HCT116 (cell line): ENCODE data around the gene PEAK1. TPM values are rescaled to one million over a fixed set of nuclear protein-coding genes. Genes with fewer than 3 reads are reported as not detected.

ENCODE experiments used
- ATAC-seq: fragments of 200-7000 bp; cut with Tn5 transposase; 2 replicates; pipeline ENCODE4 v1.9.1; 2020; ENCODE audit warnings: mild to moderate bottlenecking, moderate library complexity
- BruUV-seq: library from RNA; stranded (reverse); fragments of 400-500 nt; replicated peaks from 2 replicates; lab custom pipeline; 2021; lab: Mats Ljungman, UMichigan
- CTCF ChIA-PET: fragments of 300-600 bp; sonication (Branson Sonifier 250); formaldehyde crosslinking; loops from one replicate; lab custom pipeline; 2021; ENCODE audit warnings: antibody characterized with exemption; lab: Charles Lee
- POLR2A ChIA-PET: fragments of 300-600, 350-600 bp; sonication (Branson Sonifier 250); formaldehyde crosslinking; loops from one replicate; lab custom pipeline; 2021; ENCODE audit warnings: antibody characterized with exemption; lab: Charles Lee
- RAD21 ChIA-PET, 2 experiments: fragments of 300-600 bp; sonication (Branson Sonifier 250); formaldehyde crosslinking; loops; one replicate each; lab custom pipeline; 2023; ENCODE audit warnings: low total read pairs in 2 of 2; ENCODE audit not compliant: uncharacterized antibody in 2 of 2, unreplicated experiment in 2 of 2, low non-redundant PET in 1 of 2; lab: Charles Lee
- DNase-seq: peaks from one replicate; pipeline ENCODE4 v3.0.0-alpha.2; 2010; ENCODE audit warnings: low read depth, low spot score
- H2AFZ ChIP-seq: fragments of 200-600 bp; shearing (Covaris generic), sonication (generic); 2 replicates; pipeline ENCODE4 v1.6.1; 2017; ENCODE audit warnings: low read depth, mixed run types, mixed read lengths, antibody characterized with exemption, low read length; ENCODE audit not compliant: poor library complexity, severe bottlenecking
- H3K27ac ChIP-seq: 2 replicates; pipeline ENCODE4 v1.5.1; 2012; ENCODE audit warnings: low read depth, low read length
- H3K27me3 ChIP-seq: fragments of 200-600 bp; sonication (generic); 2 replicates; pipeline ENCODE4 v1.6.1; 2016; ENCODE audit warnings: mixed run types, low read length, mixed read lengths; ENCODE audit not compliant: insufficient read depth
- H3K36me3 ChIP-seq, 2 experiments: fragments of 200-500 bp in 1 of 2; fragments of 200-600 bp in 1 of 2; sonication (Bioruptor generic) in 1 of 2; sonication (generic) in 1 of 2; 2 replicates each; pipeline versions ENCODE4 v1.5.1 to v1.6.1; 2014 to 2016; ENCODE audit warnings: low read length in 2 of 2, inconsistent platforms in 1 of 2, mixed read lengths in 1 of 2, mixed run types in 1 of 2; ENCODE audit not compliant: insufficient read depth in 2 of 2, control insufficient read depth in 1 of 2
- H3K4me1 ChIP-seq, 2 experiments: fragments of 200-600 bp in 1 of 2; sonication (generic) in 1 of 2; 2 replicates each; pipeline versions ENCODE4 v1.5.1 to v1.6.1; 2012 to 2017; ENCODE audit warnings: low read length in 2 of 2, inconsistent platforms in 1 of 2, mild to moderate bottlenecking in 1 of 2, mixed read lengths in 1 of 2, mixed run types in 1 of 2, moderate library complexity in 1 of 2; ENCODE audit not compliant: insufficient read depth in 2 of 2, control insufficient read depth in 1 of 2
- H3K4me2 ChIP-seq: fragments of 200-600 bp; sonication (generic); 2 replicates; pipeline ENCODE4 v1.6.1; 2017; ENCODE audit warnings: mixed run types, low read length, mixed read lengths
- H3K4me3 ChIP-seq, 2 experiments: fragments of 200-600 bp in 1 of 2; sonication (generic) in 1 of 2; replicated peaks in 1 of 2; 2 replicates each; pipeline ENCODE4 v1.5.1; 2011 to 2016; ENCODE audit warnings: low read length in 2 of 2, control low read depth in 1 of 2, low read depth in 1 of 2, mild to moderate bottlenecking in 1 of 2, mixed read lengths in 1 of 2, mixed run types in 1 of 2
- H3K79me2 ChIP-seq: fragments of 200-600 bp; sonication (generic); 2 replicates; pipeline ENCODE4 v1.6.1; 2017; ENCODE audit warnings: mild to moderate bottlenecking, mixed run types, low read length, moderate library complexity, mixed read lengths; ENCODE audit not compliant: insufficient read depth
- H3K9ac ChIP-seq: fragments of 200-600 bp; sonication (generic); 2 replicates; pipeline ENCODE4 v1.6.1; 2016; ENCODE audit warnings: low read length, mixed read lengths
- H3K9me2 ChIP-seq: fragments of 200-600 bp; sonication (generic), shearing (Covaris generic); 2 replicates; pipeline ENCODE4 v1.6.1; 2017; ENCODE audit warnings: mixed run types, mild to moderate bottlenecking, moderate library complexity; ENCODE audit not compliant: insufficient read depth
- H3K9me3 ChIP-seq, 2 experiments: fragments of 200-500 bp in 1 of 2; fragments of 200-600 bp in 1 of 2; sonication (Bioruptor generic) in 1 of 2; sonication (generic) in 1 of 2; 2 replicates each; pipeline ENCODE4 v1.6.1; 2014 to 2017; ENCODE audit warnings: low read length in 2 of 2, mixed read lengths in 2 of 2, inconsistent platforms in 1 of 2, low read depth in 1 of 2, mild to moderate bottlenecking in 1 of 2, mixed run types in 1 of 2, moderate library complexity in 1 of 2; ENCODE audit not compliant: control insufficient read depth in 1 of 2, insufficient read depth in 1 of 2
- H4K20me1 ChIP-seq: fragments of 200-600 bp; sonication (generic), shearing (Covaris generic); 2 replicates; pipeline ENCODE4 v1.6.1; 2017; ENCODE audit warnings: mixed run types, mild to moderate bottlenecking, moderate library complexity; ENCODE audit not compliant: insufficient read depth
- CEBPB ChIP-seq: IDR thresholded peaks from 2 replicates; pipeline ENCODE4 v1.6.1; 2012; ENCODE audit warnings: low read depth
- ELF1 ChIP-seq: IDR thresholded peaks from 2 replicates; pipeline ENCODE4 v1.6.1; 2012; ENCODE audit warnings: low read depth, borderline replicate concordance
- EZH2 ChIP-seq: fragments of 200-600 bp; sonication (generic); IDR thresholded peaks from 2 replicates; pipeline ENCODE4 v1.6.1; 2017; ENCODE audit warnings: antibody characterized with exemption, mixed run types
- EZH2phosphoT487 ChIP-seq: fragments of 200-600 bp; IDR thresholded peaks from 2 replicates; pipeline ENCODE4 v1.6.1; 2018; ENCODE audit warnings: antibody characterized with exemption, borderline replicate concordance
- SIN3A ChIP-seq: IDR thresholded peaks from 2 replicates; pipeline ENCODE4 v1.6.1; 2012; ENCODE audit warnings: low read depth
- SP1 ChIP-seq: IDR thresholded peaks from 2 replicates; pipeline ENCODE4 v1.6.1; 2012; ENCODE audit warnings: low read depth
- SRF ChIP-seq: IDR thresholded peaks from 2 replicates; pipeline ENCODE4 v1.6.1; 2012; ENCODE audit warnings: low read depth
- TCF7L2 ChIP-seq: IDR thresholded peaks from 2 replicates; pipeline ENCODE4 v1.7.0; 2011; ENCODE audit warnings: borderline replicate concordance, inconsistent platforms; ENCODE audit not compliant: insufficient read depth, insufficient read length; ENCODE audit errors: extremely low read depth
- YY1 ChIP-seq: IDR thresholded peaks from 2 replicates; pipeline ENCODE4 v1.6.1; 2011; ENCODE audit warnings: low read length, low read depth, moderate library complexity, mild to moderate bottlenecking; ENCODE audit not compliant: insufficient replicate concordance; ENCODE audit errors: extremely low read depth
- intact Hi-C: fragments of 100-400 bp; cut with micrococcal nuclease; formaldehyde crosslinking; loops from 2 replicates; pipeline ENCODE4 v1.10.0; 2022
- total RNA-seq: library from RNA; stranded (reverse); gene quantifications from one replicate; pipeline ENCODE4 v1.2.1, GENCODE V29; 2021; ENCODE audit not compliant: unreplicated experiment
- TF ChIP-seq, protein P1 (sequence below): IDR thresholded peaks from 2 replicates; pipeline ENCODE4 v1.6.1; 2012

The PEAK1 gene
- total RNA-seq, 1 experiment from 2014 or later: 23.4 TPM

DNA sequence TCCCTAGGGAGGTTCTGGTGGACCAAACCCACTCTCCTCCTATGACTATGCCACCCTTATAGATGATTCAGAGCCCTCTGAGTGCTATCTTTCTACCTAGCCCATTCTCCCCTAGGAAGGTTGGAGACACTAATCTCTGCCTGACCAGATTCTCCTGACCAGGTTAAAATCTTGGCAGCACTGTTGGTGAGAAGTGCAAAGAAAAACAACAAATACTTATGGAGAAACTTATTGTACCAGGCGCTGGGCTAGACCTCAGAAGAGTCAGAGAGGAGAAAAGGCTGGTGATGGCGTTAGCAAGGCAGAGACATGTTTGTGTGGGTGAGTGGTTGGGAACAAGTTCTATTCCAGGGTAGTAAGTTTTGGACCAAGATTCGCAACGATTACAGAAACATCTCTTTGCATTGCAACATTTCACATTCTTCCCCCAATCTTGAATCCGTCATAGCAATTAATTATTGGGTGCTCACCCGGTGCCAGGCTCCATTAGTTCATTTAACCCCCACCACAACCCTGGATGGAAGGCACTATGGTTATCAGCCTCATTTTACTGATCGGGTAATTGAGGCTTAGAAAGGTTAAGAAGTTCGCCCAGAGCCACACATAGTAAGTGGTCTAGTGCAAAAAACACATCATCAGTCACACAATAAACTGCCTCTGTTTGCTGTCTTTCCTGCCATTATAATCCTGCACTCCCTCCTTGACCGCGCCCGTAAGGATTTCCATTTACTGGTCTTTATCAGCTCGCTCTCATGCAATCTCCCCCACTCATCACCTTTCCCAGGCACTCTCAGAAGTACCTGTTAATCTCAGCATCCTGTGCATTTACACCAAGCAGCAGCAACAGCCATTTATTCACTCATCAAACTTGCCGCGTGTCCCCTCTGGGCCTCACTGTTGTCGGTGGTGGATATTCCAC, 348.3 kb downstream of the PEAK1 start:
- no TSS peak for BruUV-seq
- peak overlapping the region; percentile 72 for H3K4me2 ChIP-seq
- ChIA-PET CTCF (interaction anchor here (1.0 kb wide), 1 partner anchor 472 kb away, joined by 6 read pairs; no protein-coding TSS in a partner anchor), POLR2A (interaction anchor here (0.6 to 1.0 kb wide), 2 partner anchors 11 to 22 kb away, joined by 3 to 4 read pairs; no protein-coding TSS in a partner anchor), RAD21 (no interaction called here)
- ATAC-seq (no peak), DNase-seq (no peak)
- peaks cover 39% of the 10 kb centered on the region for H3K79me2 ChIP-seq
- no peaks in the 10 kb centered on the region; the same call in 1 of the 2 replicates for H4K20me1 ChIP-seq
- H3K9me2 ChIP-seq: no peaks in the 10 kb centered on the region
- H2AFZ ChIP-seq: peak overlapping the region; percentile 96
- H3K9ac ChIP-seq: peak overlapping the region; percentile 90
- peak overlapping the region; percentile 71 to 80 for H3K4me3 ChIP-seq
- H3K27ac ChIP-seq: peak overlapping the region; percentile 80; the same call in 1 of the 2 replicates
- no peaks in the 10 kb centered on the region for H3K36me3 ChIP-seq
- H3K4me1 ChIP-seq: peaks cover 4 to 15% of the 10 kb centered on the region in 2 experiments; a peak in 3 of 4 replicates
- H3K27me3 ChIP-seq: no peaks in the 10 kb centered on the region
- no peaks in the 10 kb centered on the region for H3K9me3 ChIP-seq
- intact Hi-C loops: no loop called here
- TF ChIP-seq CEBPB (no peak), SIN3A (no peak), SP1 (no peak), YY1 (no peak), SRF (no peak), EZH2 (no peak), ELF1 (no peak), EZH2phosphoT487 (no peak), TCF7L2 (no peak)
- TF ChIP-seq, protein P1, sequence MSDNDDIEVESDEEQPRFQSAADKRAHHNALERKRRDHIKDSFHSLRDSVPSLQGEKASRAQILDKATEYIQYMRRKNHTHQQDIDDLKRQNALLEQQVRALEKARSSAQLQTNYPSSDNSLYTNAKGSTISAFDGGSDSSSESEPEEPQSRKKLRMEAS: no peak
- TF ChIP-seq, all 23 proteins: peak for 0
